CD4-positive, alpha-beta T cell (primary cell): ENCODE results near the gene MAMDC4. TPM values are rescaled to one million over a fixed set of nuclear protein-coding genes. Genes with fewer than 3 reads are reported as not detected.

Experiments used
- ATAC-seq: fragments of 200-7000 bp; cut with Tn5 transposase; one replicate; pipeline ENCODE4 v1.10.0; 2022; ENCODE audit warnings: mild to moderate bottlenecking; ENCODE audit not compliant: poor library complexity
- CTCF ChIA-PET: fragments of 350-600 bp; sonication (Branson Sonifier 250); formaldehyde crosslinking; loops from one replicate; lab custom pipeline; 2021; ENCODE audit warnings: antibody characterized with exemption, inconsistent platforms; lab: Charles Lee
- POLR2A ChIA-PET: fragments of 350-600 bp; sonication (Branson Sonifier 250); formaldehyde crosslinking; loops from one replicate; lab custom pipeline; 2021; ENCODE audit warnings: antibody characterized with exemption, inconsistent platforms; lab: Charles Lee
- DNase-seq, 14 experiments: peaks; one replicate each; pipeline ENCODE4 v3.0.0-alpha.2; 2013 to 2020; ENCODE audit warnings: mixed read lengths in 2 of 14
- H3K27ac ChIP-seq, 2 donors: one replicate each; pipeline versions ENCODE4 v1.5.1 to v1.7.0; 2013; ENCODE audit warnings: low read length in 2 of 2, low read depth in 1 of 2, mild to moderate bottlenecking in 1 of 2
- H3K27me3 ChIP-seq, 2 experiments: 1 replicate in 1 of 2; 2 replicates in 1 of 2; pipeline versions ENCODE4 v1.6.1 to v1.7.0; 2013; ENCODE audit warnings: low read length in 2 of 2, control low read depth in 1 of 2, mild to moderate bottlenecking in 1 of 2, moderate library complexity in 1 of 2; ENCODE audit not compliant: insufficient read depth in 2 of 2, control insufficient read depth in 1 of 2
- H3K36me3 ChIP-seq: one replicate; pipeline ENCODE4 v1.6.1; 2013; ENCODE audit warnings: low read length, control low read depth; ENCODE audit not compliant: insufficient read depth
- H3K4me1 ChIP-seq: one replicate; pipeline ENCODE4 v1.6.1; 2013; ENCODE audit warnings: low read length, control low read depth; ENCODE audit not compliant: insufficient read depth
- H3K4me3 ChIP-seq: one replicate; pipeline ENCODE4 v1.5.1; 2013; ENCODE audit warnings: mild to moderate bottlenecking, low read length, moderate library complexity
- H3K9me3 ChIP-seq, 2 experiments: 1 replicate in 1 of 2; 2 replicates in 1 of 2; pipeline versions ENCODE4 v1.6.1 to v1.7.0; 2013; ENCODE audit warnings: low read length in 2 of 2, mild to moderate bottlenecking in 2 of 2, control low read depth in 1 of 2, moderate library complexity in 1 of 2; ENCODE audit not compliant: control insufficient read depth in 1 of 2, insufficient read depth in 1 of 2
- H3K27ac Mint-ChIP-seq: one replicate; pipeline ENCODE4 v1.8.0; 2020; ENCODE audit warnings: mixed read lengths
- H3K27me3 Mint-ChIP-seq: one replicate; pipeline ENCODE4 v1.8.0; 2021; ENCODE audit warnings: mixed read lengths
- H3K36me3 Mint-ChIP-seq: one replicate; pipeline ENCODE4 v1.8.0; 2021; ENCODE audit warnings: low read depth, mixed read lengths
- H3K4me1 Mint-ChIP-seq: one replicate; pipeline ENCODE4 v1.8.0; 2021; ENCODE audit warnings: low read depth, mixed read lengths
- H3K4me3 Mint-ChIP-seq: one replicate; pipeline ENCODE4 v1.8.0; 2020; ENCODE audit warnings: mild to moderate bottlenecking, mixed read lengths
- H3K9me3 Mint-ChIP-seq: one replicate; pipeline ENCODE4 v1.8.0; 2020; ENCODE audit warnings: mixed read lengths
- intact Hi-C, 2 experiments: fragments of 100-400 bp; cut with DNase I in 1 of 2; cut with micrococcal nuclease in 1 of 2; formaldehyde crosslinking; loops; one replicate each; pipeline versions ENCODE4 v1.15.1 to v1.9.0; 2023 to 2025; cut with DNase I, micrococcal nuclease
- total RNA-seq, 174 experiments: library from RNA in 2 of 174; stranded (reverse) in 2 of 174; gene quantifications; one replicate each; pipeline ENCODE4 v1.2.3 and lab custom pipeline; 2021 to 2026
- TF ChIP-seq, protein P1 (sequence below): fragments of 200-600 bp; IDR thresholded peaks from one replicate; pipeline ENCODE4 v1.8.0; 2022; ENCODE audit warnings: antibody characterized with exemption, mild to moderate bottlenecking

Gene MAMDC4
- total RNA-seq, 2 experiments from 2014 or later: 2.2 to 3.4 TPM

GRCh38 chr9:136876476-136876875 is 24.3 kb downstream of the MAMDC4 start:
- no peak for ATAC-seq
- CTCF ChIA-PET: no interaction called here
- H3K27me3 Mint-ChIP-seq: no peaks in the 10 kb centered on the region

DNA sequence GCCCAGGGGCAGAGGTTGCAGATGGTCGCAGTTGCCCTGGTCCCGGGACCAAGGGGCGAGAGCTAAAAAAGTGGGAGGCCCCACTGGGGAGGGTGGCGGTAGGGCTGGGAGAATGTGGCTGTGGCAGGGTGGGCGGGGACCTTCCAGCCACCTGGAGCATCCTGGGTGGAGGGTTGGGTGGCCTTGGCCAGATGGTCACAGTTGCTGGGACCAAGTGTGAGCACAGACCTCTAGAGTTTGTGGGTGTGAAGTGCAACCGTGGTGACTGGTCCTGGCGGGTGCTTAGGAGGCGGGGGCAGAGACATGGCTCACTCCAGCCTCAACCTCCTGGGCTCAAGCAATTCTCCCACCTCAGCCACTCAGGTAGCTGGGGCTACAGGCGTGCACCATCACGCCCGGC is 28.5 kb downstream of the MAMDC4 start:
- POLR2A ChIA-PET: interaction anchor here (1.8 kb wide), 1 partner anchor 36 kb away, joined by 4 read pairs; no protein-coding TSS in a partner anchor

More at GRCh38 chr9:136876476-136876875, 24.3 kb downstream of the MAMDC4 start:
- Mint-ChIP-seq H3K9me3 (no peaks in the 10 kb centered on the region), H3K36me3 (no peaks in the 10 kb centered on the region), H3K4me3 (no peak overlapping the region), H3K4me1 (peaks cover 3% of the 10 kb centered on the region), H3K27ac (no peak overlapping the region)
- H3K27me3 ChIP-seq: no peaks in the 10 kb centered on the region
- H3K36me3 ChIP-seq: no peaks in the 10 kb centered on the region
- intact Hi-C loops: no loop called here
- peaks cover 3% of the 10 kb centered on the region for H3K4me1 ChIP-seq
- TF ChIP-seq, protein P1, sequence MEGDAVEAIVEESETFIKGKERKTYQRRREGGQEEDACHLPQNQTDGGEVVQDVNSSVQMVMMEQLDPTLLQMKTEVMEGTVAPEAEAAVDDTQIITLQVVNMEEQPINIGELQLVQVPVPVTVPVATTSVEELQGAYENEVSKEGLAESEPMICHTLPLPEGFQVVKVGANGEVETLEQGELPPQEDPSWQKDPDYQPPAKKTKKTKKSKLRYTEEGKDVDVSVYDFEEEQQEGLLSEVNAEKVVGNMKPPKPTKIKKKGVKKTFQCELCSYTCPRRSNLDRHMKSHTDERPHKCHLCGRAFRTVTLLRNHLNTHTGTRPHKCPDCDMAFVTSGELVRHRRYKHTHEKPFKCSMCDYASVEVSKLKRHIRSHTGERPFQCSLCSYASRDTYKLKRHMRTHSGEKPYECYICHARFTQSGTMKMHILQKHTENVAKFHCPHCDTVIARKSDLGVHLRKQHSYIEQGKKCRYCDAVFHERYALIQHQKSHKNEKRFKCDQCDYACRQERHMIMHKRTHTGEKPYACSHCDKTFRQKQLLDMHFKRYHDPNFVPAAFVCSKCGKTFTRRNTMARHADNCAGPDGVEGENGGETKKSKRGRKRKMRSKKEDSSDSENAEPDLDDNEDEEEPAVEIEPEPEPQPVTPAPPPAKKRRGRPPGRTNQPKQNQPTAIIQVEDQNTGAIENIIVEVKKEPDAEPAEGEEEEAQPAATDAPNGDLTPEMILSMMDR: no peak
- POLR2A ChIA-PET: no interaction called here
- H3K27ac ChIP-seq: no peak overlapping the region
- no peak for DNase-seq
- H3K4me3 ChIP-seq: no peak overlapping the region
- peaks cover 0 to 12% of the 10 kb centered on the region in 2 experiments for H3K9me3 ChIP-seq

DNA sequence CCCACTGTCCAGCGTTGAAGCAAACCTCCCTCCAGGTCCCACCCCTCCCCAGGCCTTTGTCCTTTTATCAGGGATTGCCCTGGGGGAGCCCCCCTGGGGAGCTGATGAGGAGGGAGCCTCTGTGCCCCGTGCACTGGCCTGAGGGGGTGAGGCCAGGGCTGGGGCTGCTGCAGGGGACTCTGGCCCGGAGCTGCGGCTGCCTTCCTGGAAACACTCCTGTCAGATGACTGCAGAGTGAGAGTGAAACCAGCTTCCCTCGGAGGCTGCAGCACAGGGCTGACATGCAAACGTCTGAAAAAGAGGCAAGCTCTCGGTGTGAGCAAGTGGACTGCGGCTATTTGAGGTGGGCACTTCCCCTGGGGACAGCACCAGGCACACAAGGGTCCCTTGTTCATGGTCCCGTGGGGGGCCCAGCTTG is 29.6 kb downstream of the MAMDC4 start:
- CTCF ChIA-PET: interaction anchor here (0.9 to 3.4 kb wide), 8 partner anchors 9 to 165 kb away, joined by 3 to 18 read pairs (median 4); partner anchors contain the start of genes AJM1 and FBXW5
- H3K4me1 ChIP-seq: peaks cover 43% of the 10 kb centered on the region
- H3K36me3 Mint-ChIP-seq: no peaks in the 10 kb centered on the region
- POLR2A ChIA-PET: interaction anchor here (0.8 to 2.6 kb wide), 12 partner anchors 9 to 358 kb away, joined by 3 to 15 read pairs (median 3); partner anchors contain the start of genes EDF1, MAN1B1 and PAXX
- H3K27me3 Mint-ChIP-seq: no peaks in the 10 kb centered on the region
- H3K27me3 ChIP-seq: no peaks in the 10 kb centered on the region
- peak in 10 of 14 experiments; percentile 13 to 67 (median 46) for DNase-seq
- H3K27ac ChIP-seq: peak overlapping the region; percentile 68 to 77
- H3K36me3 ChIP-seq: no peaks in the 10 kb centered on the region
- H3K4me3 Mint-ChIP-seq: peak overlapping the region; percentile 83
- ATAC-seq: no peak
- no peaks in the 10 kb centered on the region for H3K9me3 Mint-ChIP-seq
- H3K4me1 Mint-ChIP-seq: peaks cover 18% of the 10 kb centered on the region
- H3K4me3 ChIP-seq: peak overlapping the region; percentile 54
- H3K9me3 ChIP-seq: no peaks in the 10 kb centered on the region
- intact Hi-C loops: loop anchor here in 1 of 2 experiments (1.0 to 2.0 kb wide), 2 partner anchors 34 to 39 kb away; partner anchors contain the start of gene AJM1
- TF ChIP-seq, protein P1: no peak
- H3K27ac Mint-ChIP-seq: peak overlapping the region; percentile 93

More for the DNA sequence above, 28.5 kb downstream of the MAMDC4 start:
- peak in 1 of 14 experiments; percentile 30 for DNase-seq
- TF ChIP-seq, protein P1: no peak
- no peak for ATAC-seq
- Mint-ChIP-seq H3K9me3 (no peaks in the 10 kb centered on the region), H3K36me3 (no peaks in the 10 kb centered on the region), H3K27ac (no peak overlapping the region), H3K4me1 (peaks cover 18% of the 10 kb centered on the region), H3K27me3 (no peaks in the 10 kb centered on the region), H3K4me3 (no peak overlapping the region)
- peaks cover 41% of the 10 kb centered on the region for H3K4me1 ChIP-seq
- no peak overlapping the region for H3K4me3 ChIP-seq
- H3K9me3 ChIP-seq: no peaks in the 10 kb centered on the region
- intact Hi-C loops: loop anchor here in 1 of 2 experiments (1.0 kb wide), 1 partner anchor 33 kb away; no protein-coding TSS in a partner anchor
- H3K27me3 ChIP-seq: no peaks in the 10 kb centered on the region
- H3K27ac ChIP-seq: no peak overlapping the region
- no peaks in the 10 kb centered on the region for H3K36me3 ChIP-seq
- CTCF ChIA-PET: interaction anchor here (1.8 to 3.4 kb wide), 2 partner anchors 38 to 155 kb away, joined by 4 to 18 read pairs; partner anchors contain the start of gene AJM1
